ENCODE measurements around the gene PTPN13. TPM values are rescaled to one million over a fixed set of nuclear protein-coding genes. Genes with fewer than 3 reads are reported as not detected.
"Not testable (repeated sequence)": the region's sequence is repeated elsewhere in the genome, so short reads cannot be mapped to it uniquely, and the experiment has no call there.

Gene PTPN13
- total RNA-seq, 1 donor from 2014 or later, result 3.2 TPM

DNA sequence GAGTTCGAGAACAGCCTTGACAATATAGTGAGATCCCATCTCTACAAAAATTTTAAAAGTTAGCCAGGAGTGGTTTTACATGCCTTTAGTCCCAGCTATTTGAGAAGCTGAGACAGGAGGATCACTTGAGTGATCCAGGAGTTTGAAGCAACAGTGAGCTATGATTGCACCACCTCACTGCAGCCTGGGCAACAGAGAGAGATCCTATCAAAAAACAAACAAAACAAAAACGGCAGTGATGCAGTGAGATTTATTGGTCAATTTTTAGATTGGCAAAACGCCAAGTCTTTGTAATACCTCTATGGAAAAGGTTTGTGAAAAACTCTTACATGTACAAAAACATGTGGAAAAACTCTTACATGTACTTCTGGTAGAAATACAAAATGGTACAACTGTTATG is 91.3 kb downstream of the PTPN13 start:
- intact Hi-C loops (cut with micrococcal nuclease), result no loop called here
- ATAC-seq, result no peak
- DNase-seq, result no peak

DNA sequence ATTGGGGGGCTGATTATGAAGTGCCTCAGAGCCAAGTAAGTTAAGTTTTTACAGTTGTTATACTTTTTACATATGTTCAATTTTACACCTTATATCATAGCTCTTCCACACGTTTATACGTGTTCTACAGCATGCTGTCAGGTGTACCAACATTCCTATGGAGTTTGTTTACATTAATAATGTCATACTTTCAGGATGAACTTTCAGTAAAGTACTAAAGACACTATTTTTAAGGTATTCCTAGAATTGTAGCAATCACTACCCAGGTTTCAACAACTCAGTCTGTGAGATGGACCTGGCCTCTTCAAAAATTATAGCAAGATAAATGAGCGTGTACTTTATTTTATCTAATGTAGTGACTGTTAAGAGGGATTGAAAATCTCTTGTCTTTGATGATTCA is 92.6 kb downstream of the PTPN13 start:
- DNase-seq (no peak), ATAC-seq (no peak)
- intact Hi-C loops (cut with micrococcal nuclease), result no loop called here

DNA sequence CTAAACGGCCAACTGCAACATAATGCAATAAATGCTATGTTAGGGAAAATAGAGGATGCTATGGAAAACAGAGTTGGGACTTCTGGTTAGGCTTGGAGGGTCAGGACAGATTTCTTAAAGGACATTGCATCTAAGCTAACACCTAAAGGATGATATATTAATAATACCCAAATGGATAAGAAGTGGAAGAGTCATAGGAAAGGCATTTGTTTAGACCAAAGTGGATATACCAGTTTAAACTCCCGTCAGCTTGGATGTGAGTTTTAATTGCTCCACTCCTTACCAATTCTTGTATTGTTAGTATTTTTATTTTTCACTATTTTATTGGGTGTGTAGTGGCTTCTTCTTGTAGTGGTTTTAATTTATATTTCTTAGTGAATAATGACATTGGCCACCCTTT is 93.9 kb downstream of the PTPN13 start:
- no peak for ATAC-seq
- intact Hi-C loops (cut with micrococcal nuclease), result no loop called here
- no peak for DNase-seq

DNA sequence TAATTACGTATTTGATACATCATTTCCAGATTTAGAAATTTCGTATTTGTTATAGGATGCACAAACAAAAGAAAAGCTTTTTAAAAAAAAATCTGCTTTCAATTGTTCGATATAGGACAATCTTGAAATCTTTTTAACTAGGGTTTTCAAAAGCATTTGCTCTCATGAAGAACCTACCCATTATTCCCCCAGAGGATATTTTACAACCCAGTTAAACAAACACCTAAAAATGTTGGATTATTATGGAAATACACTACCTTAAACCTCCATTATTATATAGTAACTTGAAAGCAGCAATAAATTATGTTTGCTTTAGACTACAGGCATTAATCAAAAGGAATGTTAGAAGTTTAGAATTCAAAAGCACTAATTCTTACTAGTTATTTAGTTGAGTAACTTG is 110.5 kb downstream of the PTPN13 start:
- intact Hi-C loops (cut with micrococcal nuclease), result no loop called here
- no peak for DNase-seq
- ATAC-seq, result no peak

DNA sequence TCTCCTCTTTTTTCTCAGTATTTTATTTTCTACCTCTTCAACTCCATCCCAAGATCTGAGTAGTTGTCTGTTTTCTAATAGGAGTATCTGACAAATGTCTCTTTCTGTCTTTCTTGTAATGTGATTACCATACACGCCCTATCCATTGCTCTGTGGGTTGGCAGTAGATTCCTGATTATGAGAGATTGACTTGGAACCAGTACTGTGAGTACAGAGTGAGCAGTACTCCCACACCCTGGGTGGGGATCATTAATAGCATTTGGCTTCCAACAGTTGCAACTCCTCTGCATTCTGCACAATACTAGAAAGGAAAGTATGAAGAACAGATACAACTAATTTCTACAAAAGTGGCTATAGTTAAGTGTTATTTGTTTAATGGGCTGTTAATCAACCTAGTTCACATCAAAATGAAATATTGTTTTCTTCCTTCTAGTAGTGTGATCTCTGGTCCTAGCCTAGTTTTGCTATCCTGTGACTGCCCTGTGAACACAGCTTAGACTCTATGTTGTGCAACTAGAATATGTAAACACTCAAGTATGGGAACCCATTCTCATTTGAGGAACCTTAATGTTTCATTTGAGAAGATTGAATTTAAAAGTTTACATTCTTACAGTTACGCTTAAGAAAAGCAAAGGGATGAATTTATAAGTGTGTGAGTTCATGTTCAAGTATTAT is 112.9 kb downstream of the PTPN13 start:
- intact Hi-C loops (cut with micrococcal nuclease), result no loop called here
- ATAC-seq (peak; percentile 72), DNase-seq (no peak)

DNA sequence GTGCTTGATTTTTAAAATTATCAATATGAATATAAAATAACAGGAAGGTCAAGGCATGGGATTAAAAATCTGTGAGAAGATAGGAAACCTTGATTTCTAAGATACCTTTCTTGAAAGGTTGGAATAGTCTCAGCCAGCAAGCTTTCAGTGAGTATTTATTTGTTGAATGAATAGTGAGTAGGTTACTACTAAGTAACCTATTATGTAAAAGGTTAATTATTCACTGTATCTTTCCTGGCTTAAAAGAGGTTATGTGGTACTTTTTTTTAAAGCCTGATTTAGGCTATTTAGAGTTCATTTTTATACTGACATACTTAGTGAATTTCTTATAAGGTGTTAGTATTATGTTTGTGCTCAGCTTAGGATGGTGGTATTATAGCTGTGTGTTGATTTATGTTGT is 123.5 kb downstream of the PTPN13 start:
- no peak for DNase-seq
- intact Hi-C loops (cut with micrococcal nuclease), result no loop called here

DNA sequence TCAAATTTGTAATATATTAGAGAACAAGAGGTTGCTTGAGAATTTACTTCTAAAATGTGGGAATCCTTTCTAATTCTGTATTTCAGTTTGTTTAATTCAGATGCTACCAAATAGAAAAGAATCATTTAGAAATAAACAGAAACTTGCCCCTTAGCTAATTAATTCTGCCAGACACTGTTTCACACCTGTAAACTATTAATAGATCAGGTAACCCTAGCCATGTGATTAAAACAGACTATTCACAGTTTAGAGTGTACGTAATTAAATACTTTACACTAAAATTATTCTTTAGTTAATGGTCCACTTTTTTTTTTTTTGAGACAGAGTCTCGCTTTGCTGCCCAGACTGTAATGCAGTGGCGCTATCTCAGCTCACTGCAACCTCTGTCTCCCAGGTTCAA is 124.0 kb downstream of the PTPN13 start:
- no peak for DNase-seq
- no peak for ATAC-seq
- intact Hi-C loops (cut with micrococcal nuclease), result no loop called here

More for the DNA sequence above, 123.5 kb downstream of the PTPN13 start:
- no peak for ATAC-seq

DNA sequence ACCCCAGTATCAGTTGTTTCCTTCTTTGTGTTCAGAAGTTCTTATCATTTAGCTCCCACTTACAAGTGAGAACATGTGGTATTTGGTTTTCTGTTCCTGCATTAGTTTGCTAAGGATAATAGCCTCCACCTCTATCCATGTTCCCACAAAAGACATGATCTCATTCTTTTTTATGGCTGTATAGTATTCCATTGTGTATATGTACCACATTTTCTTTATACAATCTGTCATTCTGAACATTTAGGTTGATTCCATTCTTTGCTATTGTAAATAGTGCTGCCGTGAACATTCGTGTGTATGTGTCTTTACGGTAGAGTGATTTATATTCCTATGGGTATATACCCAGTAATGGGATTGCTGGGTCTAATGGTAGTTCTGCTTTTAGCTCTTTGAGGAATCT is 125.0 kb downstream of the PTPN13 start:
- intact Hi-C loops (cut with micrococcal nuclease); ATAC-seq; DNase-seq: not testable (repeated sequence)

DNA sequence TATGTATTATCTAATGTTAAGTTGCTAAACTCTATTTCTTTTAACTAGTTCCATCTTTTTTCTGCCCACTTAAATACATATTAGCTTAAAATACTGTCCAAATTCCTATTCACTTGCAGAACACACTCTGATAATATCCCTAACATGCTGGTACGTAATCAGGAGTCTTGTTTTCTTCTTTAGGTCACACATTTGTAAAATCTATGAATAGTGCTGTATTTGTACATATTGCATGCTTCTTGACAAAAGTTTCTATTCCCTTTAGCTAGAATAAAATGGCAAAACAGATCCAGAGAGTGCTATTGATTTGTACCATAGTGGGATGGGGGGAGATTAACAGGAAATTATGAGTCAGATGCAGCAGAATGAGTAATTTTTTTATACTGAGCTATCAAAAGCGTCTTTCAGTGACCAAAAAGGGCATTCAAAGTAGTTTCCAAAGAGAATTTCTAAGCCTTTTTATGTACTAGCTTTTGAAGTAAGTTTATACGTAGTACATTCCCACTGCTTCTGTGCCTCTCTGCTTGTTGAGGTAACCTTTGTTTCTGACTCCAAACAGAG is 126.5 kb downstream of the PTPN13 start:
- intact Hi-C loops (cut with micrococcal nuclease), result no loop called here
- ATAC-seq, result no peak
- no peak for DNase-seq

DNA sequence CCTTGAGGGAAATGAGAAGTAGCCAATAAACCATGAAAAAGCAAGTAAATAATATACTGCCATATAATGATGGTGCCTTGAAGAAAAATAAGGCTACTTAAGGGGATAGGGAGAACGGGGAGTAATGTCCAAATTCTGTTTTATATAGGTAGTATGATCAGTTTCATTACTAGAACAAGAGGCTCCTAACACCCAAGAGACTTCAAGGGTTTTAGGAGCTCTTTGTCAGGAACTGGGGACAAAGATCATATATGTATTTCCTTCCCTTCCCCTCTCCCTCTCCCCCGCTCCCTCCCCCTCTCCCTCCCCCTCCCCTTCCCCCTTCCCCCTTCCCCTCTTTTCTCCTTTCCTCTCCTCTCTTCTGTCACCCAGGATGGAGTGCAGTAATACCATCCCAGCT is 127.3 kb downstream of the PTPN13 start:
- ATAC-seq, result no peak
- intact Hi-C loops (cut with micrococcal nuclease), result no loop called here

DNA sequence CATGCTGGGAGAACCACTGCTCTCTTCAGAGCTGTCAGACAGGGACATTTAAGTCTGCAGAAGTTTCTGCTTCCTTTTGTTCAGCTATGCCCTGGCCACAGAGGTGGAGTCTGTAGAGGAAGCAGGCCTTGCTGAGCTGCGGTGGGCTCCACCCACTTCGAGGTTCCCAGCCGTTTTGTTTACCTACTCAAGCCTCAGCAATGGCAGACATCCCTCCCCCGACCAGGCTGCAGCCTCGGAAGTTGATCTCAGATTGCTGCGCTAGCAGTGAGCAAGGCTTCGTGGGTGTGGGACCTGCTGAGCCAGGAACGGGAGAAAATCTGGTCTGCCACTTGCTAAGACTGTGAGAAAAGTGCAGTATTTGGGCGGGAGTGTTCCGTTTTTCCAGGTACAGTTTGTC is 136.2 kb downstream of the PTPN13 start:
- ATAC-seq, result no peak
- intact Hi-C loops (cut with micrococcal nuclease), result no loop called here
- no peak for DNase-seq

More for the DNA sequence above, 127.3 kb downstream of the PTPN13 start:
- DNase-seq, result no peak

DNA sequence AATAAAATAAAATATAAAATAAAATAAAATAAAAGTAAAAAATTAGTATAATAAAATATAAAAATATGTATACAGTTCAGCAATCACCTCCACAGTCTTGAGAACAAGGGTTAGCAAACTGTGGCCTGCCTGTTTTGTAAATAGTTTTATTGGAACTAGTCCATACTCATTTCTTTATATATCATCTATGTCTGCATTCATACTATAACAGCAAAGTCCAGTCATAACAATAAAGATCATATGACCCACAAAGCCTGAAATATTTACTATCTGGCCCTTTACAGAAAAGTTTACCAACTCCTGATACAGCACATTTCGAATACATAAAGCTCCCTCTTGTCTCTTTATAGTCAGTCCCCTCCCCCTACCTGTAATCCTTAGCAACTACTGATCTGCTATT is 143.1 kb downstream of the PTPN13 start:
- intact Hi-C loops (cut with micrococcal nuclease), result no loop called here
- ATAC-seq, result no peak
- no peak for DNase-seq

DNA sequence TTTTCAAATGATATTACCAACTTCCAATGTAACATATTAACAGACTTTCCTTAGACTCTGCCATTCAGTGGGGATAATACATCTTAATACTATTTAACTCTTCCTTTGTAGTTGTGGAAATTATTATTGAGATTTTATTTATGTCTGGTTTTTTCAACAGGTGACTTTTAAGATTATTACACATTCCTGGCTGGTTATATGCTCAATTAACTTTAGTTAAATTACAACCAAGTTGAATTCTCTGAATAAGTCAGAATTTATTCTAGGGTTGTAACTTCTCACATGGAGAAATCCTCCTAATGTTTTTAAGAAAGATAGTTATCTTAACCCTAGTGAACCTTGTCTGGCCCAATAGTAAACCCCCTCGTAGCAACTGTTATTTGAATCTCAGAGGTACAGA is 147.7 kb downstream of the PTPN13 start:
- intact Hi-C loops (cut with micrococcal nuclease), result no loop called here
- DNase-seq, result no peak
- no peak for ATAC-seq

DNA sequence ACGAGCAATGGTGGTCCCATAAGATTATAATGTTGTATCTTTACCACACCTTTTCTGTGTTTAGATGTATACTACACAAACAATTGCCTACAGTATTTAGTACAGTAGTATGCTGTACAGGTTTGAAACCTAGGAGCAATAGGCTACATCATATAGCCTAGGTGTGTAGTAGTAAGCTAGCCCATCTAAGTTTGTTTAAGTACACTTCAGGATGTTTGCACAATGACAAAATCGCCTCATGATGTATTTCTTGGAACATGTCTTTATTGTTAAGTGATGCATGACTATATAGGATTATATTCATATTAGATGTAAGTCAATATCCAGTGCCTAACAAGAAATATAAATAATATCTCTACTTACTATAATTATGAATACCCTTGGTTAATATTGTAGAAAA is 150.5 kb downstream of the PTPN13 start:
- DNase-seq (no peak), ATAC-seq (no peak)
- intact Hi-C loops (cut with micrococcal nuclease), result no loop called here

DNA sequence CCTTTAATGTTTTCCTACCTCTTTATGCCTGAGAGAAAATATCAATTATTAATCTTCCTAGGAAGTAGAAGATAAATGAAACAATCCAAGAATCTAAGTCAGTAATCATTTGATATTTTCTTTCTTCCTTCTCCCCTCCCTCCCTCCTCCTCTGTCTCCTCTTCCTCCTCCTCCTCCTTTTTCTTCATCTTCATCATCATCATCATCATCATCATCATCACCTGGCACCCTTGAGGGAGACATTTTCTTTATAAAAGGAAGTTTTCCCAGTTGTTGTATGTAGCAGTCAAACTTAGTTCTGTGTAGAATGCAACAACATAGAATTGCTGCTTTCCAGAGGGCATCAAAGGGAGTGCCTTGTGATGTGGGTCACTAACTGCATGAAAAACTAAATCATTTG is 155.0 kb downstream of the PTPN13 start:
- ATAC-seq (no peak), DNase-seq (no peak)
- intact Hi-C loops (cut with micrococcal nuclease), result no loop called here

DNA sequence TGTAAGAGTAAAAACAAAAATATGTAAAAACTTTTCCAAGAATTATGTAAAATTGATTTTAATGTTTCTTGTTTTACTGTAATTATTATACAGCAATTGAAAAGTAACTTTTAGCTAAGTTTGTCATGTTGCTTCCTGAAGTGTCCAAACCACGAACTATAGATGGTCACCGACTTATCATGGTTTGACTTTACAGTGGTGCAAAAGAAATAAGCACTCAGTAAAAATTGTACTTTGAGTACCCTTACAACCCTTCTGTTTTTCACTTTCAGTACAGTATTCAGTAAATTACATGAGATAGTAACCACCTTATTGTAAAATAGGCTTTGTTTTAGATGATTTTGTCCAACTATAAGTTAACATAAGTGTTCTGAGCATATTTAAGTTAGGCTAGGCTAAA is 161.3 kb downstream of the PTPN13 start:
- ATAC-seq (no peak), DNase-seq (no peak)
- intact Hi-C loops (cut with micrococcal nuclease), result no loop called here

DNA sequence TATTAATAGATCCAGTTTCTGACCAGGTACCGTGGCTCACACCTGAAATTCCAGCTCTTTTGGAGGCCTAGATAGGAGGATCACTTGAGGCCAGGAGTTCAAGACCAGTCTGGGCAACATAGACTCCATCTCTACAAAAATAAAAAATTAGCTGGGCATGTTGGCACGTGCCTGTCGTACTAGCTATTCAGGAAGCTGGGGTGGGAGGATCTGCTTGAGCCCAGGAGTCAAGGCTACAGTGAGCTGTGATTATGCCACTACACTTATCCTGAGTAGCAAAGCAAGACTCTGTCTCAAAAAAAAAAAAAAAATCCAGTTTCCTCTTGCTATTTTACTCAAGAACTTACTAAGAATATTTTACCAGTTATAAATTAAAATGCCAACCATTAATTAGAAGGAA is 163.4 kb downstream of the PTPN13 start:
- no peak for DNase-seq
- no peak for ATAC-seq
- intact Hi-C loops (cut with micrococcal nuclease), result no loop called here

DNA sequence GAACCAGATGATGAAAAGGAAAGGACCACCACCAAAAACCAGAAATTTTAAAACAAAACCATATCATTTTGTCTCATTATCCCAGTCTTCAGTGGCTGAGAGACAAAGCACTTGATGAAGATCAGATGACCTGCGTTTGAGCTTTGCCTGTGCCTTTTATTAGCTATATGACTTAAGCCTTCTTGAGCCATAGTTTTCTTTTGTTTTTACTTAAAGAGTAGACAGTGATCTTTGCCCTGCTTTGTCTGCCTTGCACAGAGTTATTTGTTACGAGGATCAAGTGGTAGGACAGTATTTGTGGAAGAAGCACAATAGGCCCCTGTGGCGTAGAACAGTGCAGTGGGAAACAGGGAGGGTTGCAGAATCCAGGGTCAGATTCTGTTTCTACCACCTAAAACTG is 165.2 kb downstream of the PTPN13 start:
- no peak for ATAC-seq
- no peak for DNase-seq
- intact Hi-C loops (cut with micrococcal nuclease), result no loop called here

DNA sequence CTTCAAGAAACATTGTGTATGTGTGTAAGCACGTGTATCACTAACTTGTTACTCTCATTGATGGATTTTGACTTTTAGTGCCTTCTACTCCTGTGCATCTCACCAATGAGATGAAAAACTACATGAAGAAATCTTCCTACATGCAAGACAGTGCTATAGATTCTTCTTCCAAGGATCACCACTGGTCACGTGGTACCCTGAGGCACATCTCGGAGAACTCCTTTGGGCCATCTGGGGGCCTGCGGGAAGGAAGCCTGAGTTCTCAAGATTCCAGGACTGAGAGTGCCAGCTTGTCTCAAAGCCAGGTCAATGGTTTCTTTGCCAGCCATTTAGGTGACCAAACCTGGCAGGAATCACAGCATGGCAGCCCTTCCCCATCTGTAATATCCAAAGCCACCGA is 168.5 kb downstream of the PTPN13 start:
- no peak for DNase-seq
- intact Hi-C loops (cut with micrococcal nuclease), result no loop called here
- no peak for ATAC-seq

DNA sequence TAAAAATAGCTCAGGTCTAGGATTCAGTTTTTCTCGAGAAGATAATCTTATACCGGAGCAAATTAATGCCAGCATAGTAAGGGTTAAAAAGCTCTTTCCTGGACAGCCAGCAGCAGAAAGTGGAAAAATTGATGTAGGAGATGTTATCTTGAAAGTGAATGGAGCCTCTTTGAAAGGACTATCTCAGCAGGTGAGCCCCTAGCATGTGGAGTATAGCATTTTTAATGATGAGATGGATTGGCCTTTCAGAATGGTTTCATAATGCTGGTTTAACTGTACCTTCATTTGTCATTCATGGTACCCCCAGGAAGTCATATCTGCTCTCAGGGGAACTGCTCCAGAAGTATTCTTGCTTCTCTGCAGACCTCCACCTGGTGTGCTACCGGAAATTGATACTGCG is 175.7 kb downstream of the PTPN13 start:
- intact Hi-C loops (cut with micrococcal nuclease), result no loop called here
- no peak for ATAC-seq
- DNase-seq, result no peak

DNA sequence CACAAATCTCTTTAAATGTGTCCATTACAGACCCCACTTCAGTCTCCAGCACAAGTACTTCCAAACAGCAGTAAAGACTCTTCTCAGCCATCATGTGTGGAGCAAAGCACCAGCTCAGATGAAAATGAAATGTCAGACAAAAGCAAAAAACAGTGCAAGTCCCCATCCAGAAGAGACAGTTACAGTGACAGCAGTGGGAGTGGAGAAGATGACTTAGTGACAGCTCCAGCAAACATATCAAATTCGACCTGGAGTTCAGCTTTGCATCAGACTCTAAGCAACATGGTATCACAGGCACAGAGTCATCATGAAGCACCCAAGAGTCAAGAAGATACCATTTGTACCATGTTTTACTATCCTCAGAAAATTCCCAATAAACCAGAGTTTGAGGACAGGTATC is 177.0 kb downstream of the PTPN13 start:
- DNase-seq (no peak), ATAC-seq (no peak)
- intact Hi-C loops (cut with micrococcal nuclease), result no loop called here

DNA sequence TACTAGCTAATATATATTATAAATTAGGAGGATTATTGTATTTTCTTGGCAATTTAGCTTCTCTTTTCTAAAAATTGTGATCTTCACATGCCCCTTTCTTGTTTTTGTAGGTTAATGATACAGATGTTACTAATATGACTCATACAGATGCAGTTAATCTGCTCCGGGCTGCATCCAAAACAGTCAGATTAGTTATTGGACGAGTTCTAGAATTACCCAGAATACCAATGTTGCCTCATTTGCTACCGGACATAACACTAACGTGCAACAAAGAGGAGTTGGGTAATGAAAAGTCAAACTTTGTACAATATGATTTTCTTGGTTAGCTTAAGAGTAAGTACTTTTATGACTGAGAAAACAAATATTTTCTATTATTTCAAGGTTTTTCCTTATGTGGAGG is 180.9 kb downstream of the PTPN13 start:
- no peak for ATAC-seq
- DNase-seq, result no peak
- intact Hi-C loops (cut with micrococcal nuclease), result no loop called here

Data from left ventricle myocardium superior (tissue), 1 donor.